ENCODE data around the gene LCNL1.

DNA sequence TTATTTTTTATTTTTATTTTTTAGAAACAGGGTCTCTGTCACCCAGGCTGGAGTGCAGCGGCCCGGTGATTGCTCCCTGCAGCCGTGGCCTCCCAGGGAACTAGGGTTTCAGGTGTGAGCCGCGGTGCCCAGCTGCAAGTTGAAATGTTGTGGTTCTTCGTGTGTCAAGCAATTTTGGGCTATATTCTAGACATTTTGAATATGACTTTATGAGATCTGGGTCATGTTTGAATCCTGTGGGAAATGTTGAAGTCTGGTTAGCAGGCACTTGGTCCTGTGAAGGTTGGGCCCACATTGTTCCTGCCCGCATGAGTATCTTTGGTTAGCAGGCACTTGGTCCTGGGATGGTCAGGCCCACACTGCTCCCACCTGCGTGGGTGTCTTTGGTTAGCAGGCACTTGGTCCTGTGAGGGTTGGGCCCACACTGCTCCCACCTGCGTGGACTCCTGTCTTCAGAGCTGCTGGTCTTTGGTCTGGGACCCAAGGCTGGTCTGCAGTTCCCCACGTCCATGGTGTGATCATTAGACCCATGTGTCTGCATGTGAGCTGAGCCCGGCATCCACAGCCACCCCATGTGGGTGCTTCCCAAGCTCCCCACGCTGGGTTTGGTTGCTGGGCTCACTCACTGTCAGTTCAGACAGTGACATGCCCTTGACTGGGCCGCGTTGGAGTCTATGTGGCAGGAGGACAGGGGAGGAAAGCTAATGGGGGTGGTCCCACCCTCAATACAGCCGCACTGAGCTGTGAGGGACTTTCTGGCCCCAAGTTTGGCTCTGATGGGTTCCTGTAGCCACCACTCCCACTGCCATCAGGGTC is 45.4 kb upstream of the LCNL1 start:
- TF ChIP-seq, protein P1, sequence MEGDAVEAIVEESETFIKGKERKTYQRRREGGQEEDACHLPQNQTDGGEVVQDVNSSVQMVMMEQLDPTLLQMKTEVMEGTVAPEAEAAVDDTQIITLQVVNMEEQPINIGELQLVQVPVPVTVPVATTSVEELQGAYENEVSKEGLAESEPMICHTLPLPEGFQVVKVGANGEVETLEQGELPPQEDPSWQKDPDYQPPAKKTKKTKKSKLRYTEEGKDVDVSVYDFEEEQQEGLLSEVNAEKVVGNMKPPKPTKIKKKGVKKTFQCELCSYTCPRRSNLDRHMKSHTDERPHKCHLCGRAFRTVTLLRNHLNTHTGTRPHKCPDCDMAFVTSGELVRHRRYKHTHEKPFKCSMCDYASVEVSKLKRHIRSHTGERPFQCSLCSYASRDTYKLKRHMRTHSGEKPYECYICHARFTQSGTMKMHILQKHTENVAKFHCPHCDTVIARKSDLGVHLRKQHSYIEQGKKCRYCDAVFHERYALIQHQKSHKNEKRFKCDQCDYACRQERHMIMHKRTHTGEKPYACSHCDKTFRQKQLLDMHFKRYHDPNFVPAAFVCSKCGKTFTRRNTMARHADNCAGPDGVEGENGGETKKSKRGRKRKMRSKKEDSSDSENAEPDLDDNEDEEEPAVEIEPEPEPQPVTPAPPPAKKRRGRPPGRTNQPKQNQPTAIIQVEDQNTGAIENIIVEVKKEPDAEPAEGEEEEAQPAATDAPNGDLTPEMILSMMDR (IDR thresholded peaks at IDR 0.05 in 2 of 3, conservative IDR thresholded peaks at IDR 0.05 in 1 of 3; ENCODE audit: control insufficient read depth in 2 of 3, extremely low read depth in 1 of 3, insufficient read depth in 1 of 3, low read depth in 3 of 3, low read length in 3 of 3) = no peak
- TF ChIP-seq, protein P2, sequence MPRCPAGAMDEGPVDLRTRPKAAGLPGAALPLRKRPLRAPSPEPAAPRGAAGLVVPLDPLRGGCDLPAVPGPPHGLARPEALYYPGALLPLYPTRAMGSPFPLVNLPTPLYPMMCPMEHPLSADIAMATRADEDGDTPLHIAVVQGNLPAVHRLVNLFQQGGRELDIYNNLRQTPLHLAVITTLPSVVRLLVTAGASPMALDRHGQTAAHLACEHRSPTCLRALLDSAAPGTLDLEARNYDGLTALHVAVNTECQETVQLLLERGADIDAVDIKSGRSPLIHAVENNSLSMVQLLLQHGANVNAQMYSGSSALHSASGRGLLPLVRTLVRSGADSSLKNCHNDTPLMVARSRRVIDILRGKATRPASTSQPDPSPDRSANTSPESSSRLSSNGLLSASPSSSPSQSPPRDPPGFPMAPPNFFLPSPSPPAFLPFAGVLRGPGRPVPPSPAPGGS (IDR thresholded peaks at IDR 0.05; ENCODE audit: borderline replicate concordance, insufficient read depth, low read depth, low read length, poor library complexity, severe bottlenecking) = no peak
- TF ChIP-seq GABPA (IDR thresholded peaks at IDR 0.05; ENCODE audit: low read depth) = no peak
- TF ChIP-seq YY1 (IDR thresholded peaks at IDR 0.05; ENCODE audit: low read depth, low read length) = no peak
- no peak for TF ChIP-seq SRF (IDR thresholded peaks at IDR 0.05; ENCODE audit: low read depth in 2 of 2, low read length in 2 of 2)
- no peak; the same call in 1 of the 2 replicates for TF ChIP-seq POLR2A (IDR thresholded peaks at IDR 0.05; ENCODE audit: low read depth, low read length)
- no peak for TF ChIP-seq EZH2 (IDR thresholded peaks at IDR 0.05; ENCODE audit: borderline replicate concordance, control insufficient read depth, low read depth, low read length)
